ENCODE measurements around the gene MEIS1.

The MEIS1 gene

DNA sequence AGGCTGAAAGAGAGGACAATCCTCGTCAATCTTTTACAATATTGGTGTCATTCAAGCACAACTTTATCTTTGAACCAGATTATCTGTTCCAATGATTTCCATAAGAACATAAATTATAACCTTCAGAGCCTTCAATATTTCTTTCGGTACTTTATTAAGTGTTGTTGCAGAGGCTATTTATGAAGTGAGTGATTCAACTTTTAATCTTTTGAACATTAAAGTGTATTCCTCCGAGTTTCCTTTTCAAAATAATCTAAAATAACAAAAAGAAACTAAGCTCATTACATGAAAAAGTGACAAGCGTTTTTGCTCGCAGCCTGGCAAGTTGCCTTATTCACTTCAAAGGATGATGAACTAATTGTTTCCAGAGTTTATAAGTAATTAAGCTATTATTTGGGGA lies 149.0 kb downstream of the MEIS1 start:
- Histone ChIP-seq H3K27ac (ENCODE audit: low read depth, low read length) (no peak overlapping the region), H3K36me3 (ENCODE audit: control insufficient read depth, low read length) (no peaks in the 10 kb centered on the region), H3F3A (ENCODE audit: control insufficient read depth, insufficient read depth) (no peaks in the 10 kb centered on the region), H3K4me3 (ENCODE audit: low read length) (peak overlapping the region; percentile 25; the same call in 1 of the 2 replicates), H3K27me3 (ENCODE audit: control insufficient read depth, low read length) (peaks cover 32% of the 10 kb centered on the region), H3K4me1 (ENCODE audit: control insufficient read depth, low read length) (peaks cover 17% of the 10 kb centered on the region), H3K79me2 (ENCODE audit: control insufficient read depth, low read length) (no peaks in the 10 kb centered on the region), H3K9me3 (ENCODE audit: control insufficient read depth, insufficient read depth, low read length) (no peaks in the 10 kb centered on the region), H3K4me2 (ENCODE audit: low read length) (peak overlapping the region; percentile 45), H3K9me2 (replicated peaks; ENCODE audit: control insufficient read depth, low read length) (no peaks in the 10 kb centered on the region), H4K20me1 (ENCODE audit: control insufficient read depth, insufficient read depth, low read depth, low read length) (no peaks in the 10 kb centered on the region)
- TF ChIP-seq, protein P1, sequence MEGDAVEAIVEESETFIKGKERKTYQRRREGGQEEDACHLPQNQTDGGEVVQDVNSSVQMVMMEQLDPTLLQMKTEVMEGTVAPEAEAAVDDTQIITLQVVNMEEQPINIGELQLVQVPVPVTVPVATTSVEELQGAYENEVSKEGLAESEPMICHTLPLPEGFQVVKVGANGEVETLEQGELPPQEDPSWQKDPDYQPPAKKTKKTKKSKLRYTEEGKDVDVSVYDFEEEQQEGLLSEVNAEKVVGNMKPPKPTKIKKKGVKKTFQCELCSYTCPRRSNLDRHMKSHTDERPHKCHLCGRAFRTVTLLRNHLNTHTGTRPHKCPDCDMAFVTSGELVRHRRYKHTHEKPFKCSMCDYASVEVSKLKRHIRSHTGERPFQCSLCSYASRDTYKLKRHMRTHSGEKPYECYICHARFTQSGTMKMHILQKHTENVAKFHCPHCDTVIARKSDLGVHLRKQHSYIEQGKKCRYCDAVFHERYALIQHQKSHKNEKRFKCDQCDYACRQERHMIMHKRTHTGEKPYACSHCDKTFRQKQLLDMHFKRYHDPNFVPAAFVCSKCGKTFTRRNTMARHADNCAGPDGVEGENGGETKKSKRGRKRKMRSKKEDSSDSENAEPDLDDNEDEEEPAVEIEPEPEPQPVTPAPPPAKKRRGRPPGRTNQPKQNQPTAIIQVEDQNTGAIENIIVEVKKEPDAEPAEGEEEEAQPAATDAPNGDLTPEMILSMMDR (IDR thresholded peaks at IDR 0.05; ENCODE audit: low read depth, low read length, poor library complexity, severe bottlenecking) = no peak
- TF ChIP-seq EZH2phosphoT487 (IDR thresholded peaks at IDR 0.05; ENCODE audit: borderline replicate concordance, low read length) = no peak

- Histone ChIP-seq H3K27ac (ENCODE audit: low read depth, low read length) (no peak overlapping the region), H3K9me3 (ENCODE audit: control insufficient read depth, insufficient read depth, low read length) (no peaks in the 10 kb centered on the region), H3K27me3 (ENCODE audit: control insufficient read depth, low read length) (peaks cover 24% of the 10 kb centered on the region), H4K20me1 (ENCODE audit: control insufficient read depth, insufficient read depth, low read depth, low read length) (no peaks in the 10 kb centered on the region), H3K9me2 (replicated peaks; ENCODE audit: control insufficient read depth, low read length) (no peaks in the 10 kb centered on the region), H3F3A (ENCODE audit: control insufficient read depth, insufficient read depth) (no peaks in the 10 kb centered on the region), H3K4me3 (ENCODE audit: low read length) (no peak overlapping the region), H3K4me1 (ENCODE audit: control insufficient read depth, low read length) (peaks cover 17% of the 10 kb centered on the region), H3K4me2 (ENCODE audit: low read length) (no peak overlapping the region), H3K79me2 (ENCODE audit: control insufficient read depth, low read length) (no peaks in the 10 kb centered on the region), H3K36me3 (ENCODE audit: control insufficient read depth, low read length) (no peaks in the 10 kb centered on the region)
- TF ChIP-seq, protein P1 (IDR thresholded peaks at IDR 0.05; ENCODE audit: low read depth, low read length, poor library complexity, severe bottlenecking) = no peak
- no peak for TF ChIP-seq EZH2phosphoT487 (IDR thresholded peaks at IDR 0.05; ENCODE audit: borderline replicate concordance, low read length)
These were observed 150.7 kb downstream of the MEIS1 start for GRCh38 chr2:66585587-66585986.

DNA sequence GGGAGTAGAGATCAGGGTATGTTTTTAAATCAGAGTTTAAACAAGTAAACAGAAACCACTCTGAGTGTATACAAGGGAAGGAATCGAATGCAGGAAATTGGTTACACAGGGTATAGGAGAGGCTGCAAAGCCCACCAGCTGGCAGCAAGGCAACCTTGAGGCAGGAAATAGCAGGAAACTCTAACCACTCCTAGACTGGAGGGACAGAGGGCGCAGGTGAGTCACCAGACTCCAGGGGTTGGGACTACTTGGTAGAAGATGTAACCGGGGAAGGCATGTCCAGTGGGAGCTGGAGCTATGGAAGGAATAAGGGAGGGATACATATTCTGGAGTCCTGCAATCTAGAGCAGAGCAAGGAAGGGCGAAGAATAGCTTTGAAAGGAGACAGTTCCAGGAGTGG lies 152.3 kb downstream of the MEIS1 start:
- TF ChIP-seq, protein P1 (IDR thresholded peaks at IDR 0.05; ENCODE audit: low read depth, low read length, poor library complexity, severe bottlenecking) = peak; percentile 12
- TF ChIP-seq EZH2phosphoT487 (IDR thresholded peaks at IDR 0.05; ENCODE audit: borderline replicate concordance, low read length) = no peak
- Histone ChIP-seq H3F3A (ENCODE audit: control insufficient read depth, insufficient read depth) (no peaks in the 10 kb centered on the region), H3K27me3 (ENCODE audit: control insufficient read depth, low read length) (peaks cover 18% of the 10 kb centered on the region), H4K20me1 (ENCODE audit: control insufficient read depth, insufficient read depth, low read depth, low read length) (no peaks in the 10 kb centered on the region), H3K4me2 (ENCODE audit: low read length) (no peak overlapping the region), H3K27ac (ENCODE audit: low read depth, low read length) (no peak overlapping the region), H3K9me3 (ENCODE audit: control insufficient read depth, insufficient read depth, low read length) (no peaks in the 10 kb centered on the region), H3K4me3 (ENCODE audit: low read length) (no peak overlapping the region), H3K79me2 (ENCODE audit: control insufficient read depth, low read length) (no peaks in the 10 kb centered on the region), H3K4me1 (ENCODE audit: control insufficient read depth, low read length) (peaks cover 17% of the 10 kb centered on the region), H3K9me2 (replicated peaks; ENCODE audit: control insufficient read depth, low read length) (no peaks in the 10 kb centered on the region), H3K36me3 (ENCODE audit: control insufficient read depth, low read length) (no peaks in the 10 kb centered on the region)
